DOHH2 (cell line): ENCODE results near the gene EPHA3.

Source experiments
- H3F3A ChIP-seq: fragments of 200-600 bp; sonication (generic), shearing (Covaris generic); 2 replicates; pipeline ENCODE4 v1.6.0; 2016; ENCODE audit warnings: antibody characterized with exemption, mild to moderate bottlenecking; ENCODE audit not compliant: control insufficient read depth, insufficient read depth
- H3K27ac ChIP-seq: fragments of 200-600 bp; sonication (generic); 2 replicates; pipeline ENCODE4 v1.5.1; 2014; ENCODE audit warnings: low read depth, mild to moderate bottlenecking, low read length, moderate library complexity
- H3K27me3 ChIP-seq: fragments of 200-600 bp; sonication (generic); 2 replicates; pipeline ENCODE4 v1.6.1; 2014; ENCODE audit warnings: mild to moderate bottlenecking, low read length, mixed read lengths; ENCODE audit not compliant: control insufficient read depth
- H3K36me3 ChIP-seq: fragments of 200-600 bp; sonication (generic); 2 replicates; pipeline ENCODE4 v1.6.1; 2014; ENCODE audit warnings: mild to moderate bottlenecking, low read length, moderate library complexity, mixed read lengths; ENCODE audit not compliant: control insufficient read depth
- H3K4me1 ChIP-seq: fragments of 200-600 bp; sonication (generic); 2 replicates; pipeline ENCODE4 v1.6.1; 2014; ENCODE audit warnings: mild to moderate bottlenecking, low read length, mixed read lengths; ENCODE audit not compliant: control insufficient read depth
- H3K4me2 ChIP-seq: fragments of 200-600 bp; sonication (generic); 2 replicates; pipeline ENCODE4 v1.6.0; 2014; ENCODE audit warnings: mild to moderate bottlenecking, low read length, moderate library complexity
- H3K4me3 ChIP-seq: fragments of 200-600 bp; sonication (generic); 2 replicates; pipeline ENCODE4 v1.5.1; 2014; ENCODE audit warnings: mild to moderate bottlenecking, low read length, mixed read lengths
- H3K79me2 ChIP-seq: fragments of 200-600 bp; sonication (generic); 2 replicates; pipeline ENCODE4 v1.6.1; 2014; ENCODE audit warnings: mild to moderate bottlenecking, low read length, mixed read lengths; ENCODE audit not compliant: control insufficient read depth
- H3K9me2 ChIP-seq: fragments of 200-600 bp; sonication (generic); replicated peaks from 2 replicates; pipeline ENCODE4 v1.6.1; 2014; ENCODE audit warnings: mild to moderate bottlenecking, low read length, mixed read lengths; ENCODE audit not compliant: control insufficient read depth
- H3K9me3 ChIP-seq: fragments of 200-600 bp; sonication (generic); 2 replicates; pipeline ENCODE4 v1.6.1; 2014; ENCODE audit warnings: antibody characterized with exemption, low read length, mixed read lengths; ENCODE audit not compliant: control insufficient read depth, insufficient read depth
- H4K20me1 ChIP-seq: fragments of 200-600 bp; sonication (generic); 2 replicates; pipeline ENCODE4 v1.6.0; 2014; ENCODE audit warnings: low read depth, mild to moderate bottlenecking, antibody characterized with exemption, low read length, moderate library complexity; ENCODE audit not compliant: control insufficient read depth, insufficient read depth
- CTCF ChIP-seq: fragments of 200-600 bp; sonication (generic); IDR thresholded peaks from one replicate; pipeline ENCODE4 v1.5.1; 2014; ENCODE audit warnings: antibody characterized with exemption, mild to moderate bottlenecking, low read depth, low read length; ENCODE audit not compliant: poor library complexity, severe bottlenecking
- EZH2phosphoT487 ChIP-seq: fragments of 200-600 bp; sonication (generic); IDR thresholded peaks from 2 replicates; pipeline ENCODE4 v1.6.1; 2017; ENCODE audit warnings: borderline replicate concordance, mild to moderate bottlenecking, antibody characterized with exemption, low read length, moderate library complexity, mixed read lengths

EPHA3 gene

GRCh38 chr3:89108291-89108550 lies 800 bp downstream of the EPHA3 start:
- Histone ChIP-seq H3K4me2 (no peak overlapping the region), H3K4me3 (no peak overlapping the region)

DNA sequence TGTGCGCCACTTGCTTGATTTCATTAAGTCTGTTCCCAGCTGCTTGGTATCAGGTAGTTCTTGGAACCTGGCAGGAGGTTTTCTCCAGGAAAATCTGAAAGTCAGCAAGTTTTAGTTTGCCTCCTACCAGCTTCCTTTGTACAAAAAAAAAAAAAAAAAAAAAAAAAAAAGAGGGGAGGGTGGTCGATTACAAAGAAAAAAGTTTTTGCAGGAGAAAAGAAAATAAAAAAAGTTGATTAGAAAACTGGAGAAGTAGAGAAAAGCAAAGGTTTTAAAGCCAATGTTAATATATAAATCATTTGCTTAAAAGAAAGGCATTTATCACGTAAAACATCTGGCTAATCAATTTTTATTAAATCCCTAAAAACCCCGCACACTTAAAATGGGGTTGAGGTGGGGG lies 5.9 kb downstream of the EPHA3 start:
- Histone ChIP-seq H3K4me2 (no peak overlapping the region), H3K27me3 (peaks cover 6% of the 10 kb centered on the region), H3F3A (no peaks in the 10 kb centered on the region), H3K27ac (no peak overlapping the region), H3K36me3 (no peaks in the 10 kb centered on the region), H3K4me3 (no peak overlapping the region), H4K20me1 (no peaks in the 10 kb centered on the region), H3K9me2 (no peaks in the 10 kb centered on the region; the same call in 1 of the 2 replicates), H3K4me1 (peaks cover 8% of the 10 kb centered on the region), H3K79me2 (no peaks in the 10 kb centered on the region), H3K9me3 (no peaks in the 10 kb centered on the region)
- TF ChIP-seq CTCF (no peak), EZH2phosphoT487 (no peak)

More at GRCh38 chr3:89108291-89108550, 800 bp downstream of the EPHA3 start:
- TF ChIP-seq EZH2phosphoT487 (no peak), CTCF (no peak)
- Histone ChIP-seq H4K20me1 (no peaks in the 10 kb centered on the region), H3K79me2 (no peaks in the 10 kb centered on the region), H3F3A (no peaks in the 10 kb centered on the region), H3K27ac (no peak overlapping the region), H3K27me3 (peaks cover 8% of the 10 kb centered on the region), H3K9me3 (no peaks in the 10 kb centered on the region), H3K36me3 (no peaks in the 10 kb centered on the region), H3K4me1 (peaks cover 8% of the 10 kb centered on the region), H3K9me2 (no peaks in the 10 kb centered on the region)

DNA sequence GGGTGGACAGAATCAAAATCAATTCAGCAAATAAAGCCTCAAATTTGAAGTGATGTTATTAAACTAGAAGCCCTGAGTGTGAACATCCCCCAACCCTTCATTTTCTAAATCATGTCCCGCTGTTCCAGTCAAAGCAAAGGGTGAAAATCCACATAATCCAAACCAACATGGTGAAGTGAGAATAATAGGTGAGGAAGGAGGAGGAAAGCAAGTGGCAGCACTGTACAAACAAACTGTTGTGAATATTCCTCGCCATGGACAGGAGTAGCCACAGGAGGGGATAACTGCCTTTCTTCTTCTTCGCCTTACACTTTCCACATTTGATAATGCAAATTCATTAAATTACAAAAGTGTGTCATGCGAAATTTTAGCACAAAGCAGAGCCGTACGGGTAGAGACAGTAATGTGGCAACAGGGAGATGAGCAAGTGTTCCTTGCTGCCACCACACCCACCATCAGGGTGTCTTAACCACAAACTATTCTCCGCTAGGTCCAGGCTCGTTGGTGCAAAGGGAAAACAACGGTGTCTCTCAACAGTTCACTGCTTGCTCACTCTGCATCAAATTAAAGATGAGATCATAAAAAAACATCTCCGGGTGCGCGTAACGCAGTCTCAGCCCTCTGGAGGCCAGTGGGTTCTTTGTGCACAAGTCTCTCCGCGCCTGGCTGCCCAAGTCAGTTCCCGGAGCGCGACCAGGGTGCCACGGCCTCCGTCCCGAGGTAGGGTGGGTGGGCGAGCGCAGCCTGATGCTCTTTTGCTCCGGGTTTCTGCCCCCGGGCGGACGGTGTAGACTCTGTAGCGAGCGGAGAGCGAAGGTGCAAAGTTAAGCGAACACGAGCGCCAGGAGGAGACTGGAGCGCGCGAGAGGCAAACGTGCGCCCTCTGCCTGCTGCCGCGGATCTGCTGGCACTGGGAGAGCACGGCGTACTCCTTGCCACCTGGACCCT lies 6.7 kb downstream of the EPHA3 start:
- no peak overlapping the region for H3K27ac ChIP-seq
- H3K4me3 ChIP-seq = peak overlapping the region; percentile 68

More for the DNA sequence above, 6.7 kb downstream of the EPHA3 start:
- Histone ChIP-seq H4K20me1 (no peaks in the 10 kb centered on the region), H3K27me3 (peaks cover 6% of the 10 kb centered on the region), H3K9me3 (no peaks in the 10 kb centered on the region), H3K79me2 (no peaks in the 10 kb centered on the region), H3K4me1 (peaks cover 8% of the 10 kb centered on the region), H3K9me2 (no peaks in the 10 kb centered on the region; the same call in 1 of the 2 replicates), H3F3A (no peaks in the 10 kb centered on the region), H3K36me3 (no peaks in the 10 kb centered on the region), H3K4me2 (peak overlapping the region; percentile 65)
- TF ChIP-seq EZH2phosphoT487 (no peak), CTCF (peak; percentile 64)
